Endometrial microvascular endothelial cells (primary cell): ENCODE results near the gene TSSK1B. TPM values are rescaled to one million over a fixed set of nuclear protein-coding genes. Genes with fewer than 3 reads are reported as not detected.
"Not testable (repeated sequence)": the region's sequence is repeated elsewhere in the genome, so short reads cannot be mapped to it uniquely, and the experiment has no call there.

Source experiments
- in situ Hi-C: cut with HindIII; loops from 2 replicates; pipeline ENCODE4 v1.10.0; 2017; ENCODE audit warnings: low sequenced_read_pairs, low pct_unique_long_range_greater_than_20kb; ENCODE audit errors: inconsistent ontology term
- total RNA-seq: library from RNA; depleted of rRNA; stranded (reverse); fragments of >200 nt; gene quantifications from one replicate; pipeline ENCODE4 v1.2.3, GENCODE V29; 2015; ENCODE audit errors: inconsistent ontology term

The TSSK1B gene, protein sequence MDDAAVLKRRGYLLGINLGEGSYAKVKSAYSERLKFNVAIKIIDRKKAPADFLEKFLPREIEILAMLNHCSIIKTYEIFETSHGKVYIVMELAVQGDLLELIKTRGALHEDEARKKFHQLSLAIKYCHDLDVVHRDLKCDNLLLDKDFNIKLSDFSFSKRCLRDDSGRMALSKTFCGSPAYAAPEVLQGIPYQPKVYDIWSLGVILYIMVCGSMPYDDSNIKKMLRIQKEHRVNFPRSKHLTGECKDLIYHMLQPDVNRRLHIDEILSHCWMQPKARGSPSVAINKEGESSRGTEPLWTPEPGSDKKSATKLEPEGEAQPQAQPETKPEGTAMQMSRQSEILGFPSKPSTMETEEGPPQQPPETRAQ
- total RNA-seq: not detected

DNA sequence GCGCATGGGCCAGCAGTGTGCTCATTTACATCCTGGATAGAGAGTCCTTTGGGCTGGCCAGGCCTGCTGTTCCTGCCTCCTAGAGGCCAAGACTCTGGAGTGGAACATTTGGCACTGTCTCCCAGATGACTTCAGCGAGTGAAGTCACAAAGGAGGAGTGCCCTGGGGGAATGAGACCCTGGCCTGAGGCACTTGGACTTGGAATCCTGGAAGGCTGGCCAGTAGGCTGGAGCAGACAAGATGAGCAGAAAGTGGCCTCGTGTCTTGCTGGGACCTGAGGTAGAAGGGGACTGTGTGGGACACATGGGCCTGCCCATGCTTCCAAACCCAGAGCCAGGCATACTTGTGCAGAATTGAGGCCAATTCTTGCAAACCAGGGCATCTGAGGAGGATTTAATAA, at the start of gene TSSK1B:
Gene TSSK1B (minus strand): TSS at position 101 of the 400 bp plus-strand sequence. CDS start 150 bp downstream, outside the sequence.
- in situ Hi-C loops: no loop called here

DNA sequence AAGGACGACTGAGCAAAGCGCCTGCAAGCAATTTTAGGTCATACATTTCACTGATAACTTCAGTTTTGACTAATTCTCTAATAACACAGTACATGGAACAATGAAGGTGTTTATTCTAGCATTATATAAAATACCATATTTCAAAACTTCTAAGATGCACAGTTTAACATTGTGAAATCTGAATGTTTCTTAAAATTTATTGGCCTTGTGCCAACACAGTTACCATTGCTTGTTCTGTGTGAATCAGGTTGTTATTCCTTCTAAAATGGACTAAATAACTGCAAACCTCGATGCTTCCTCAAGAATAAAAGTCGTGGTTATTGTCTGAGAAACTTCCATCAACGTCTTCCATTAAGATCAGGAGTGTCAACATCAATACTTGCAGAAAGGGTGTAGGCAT, 45.5 kb upstream of the TSSK1B start:
- in situ Hi-C loops: no loop called here

DNA sequence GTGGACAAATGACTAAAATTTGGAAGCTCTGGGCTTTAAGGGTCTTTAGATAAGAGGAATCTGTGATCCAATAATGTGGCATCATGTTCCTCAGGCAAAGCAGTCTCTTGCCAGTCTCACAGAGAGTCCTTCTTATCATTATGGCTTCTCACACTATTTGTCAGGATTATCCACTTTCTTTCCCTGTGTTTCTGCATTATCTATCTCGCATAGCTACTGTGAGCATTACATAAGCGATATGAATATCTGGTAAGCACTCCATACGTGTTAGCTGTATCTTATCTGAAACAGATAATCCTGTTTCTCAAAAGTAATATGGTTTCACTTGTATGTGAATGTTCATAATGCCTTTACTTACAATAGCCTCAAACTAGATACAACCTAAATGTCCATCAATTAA, 43.9 kb upstream of the TSSK1B start:
- in situ Hi-C loops: no loop called here

DNA sequence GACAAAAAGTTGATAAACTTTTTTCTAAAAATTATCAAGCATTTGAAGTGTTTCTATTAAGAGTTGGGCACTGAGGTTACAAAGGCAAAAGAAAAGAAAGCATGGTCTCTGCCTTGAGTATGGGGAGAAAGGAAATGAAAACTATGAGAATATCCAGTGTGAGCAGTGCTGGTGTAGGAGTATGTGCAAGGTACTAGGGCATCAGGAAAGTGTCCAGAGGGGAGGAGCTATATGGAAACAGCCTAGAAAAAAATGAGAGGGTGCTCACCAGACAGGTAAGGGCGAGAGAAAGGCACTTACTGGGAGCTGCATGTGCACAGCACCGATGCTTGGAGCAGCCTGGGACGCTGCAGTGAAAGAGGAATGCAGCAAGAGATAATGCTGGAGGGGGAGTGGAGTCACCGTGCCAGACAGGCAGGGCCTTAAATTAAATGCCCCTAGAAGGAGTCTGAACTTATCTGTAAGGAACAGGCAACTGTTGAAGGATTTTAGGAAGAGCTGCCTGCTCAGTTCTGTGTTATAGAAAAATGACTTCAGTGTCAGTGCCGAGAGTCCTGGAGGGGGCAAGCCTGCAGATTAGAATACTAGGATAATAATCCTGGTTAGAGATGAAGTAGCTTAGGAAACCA, 39.4 kb upstream of the TSSK1B start:
- in situ Hi-C loops: no loop called here

DNA sequence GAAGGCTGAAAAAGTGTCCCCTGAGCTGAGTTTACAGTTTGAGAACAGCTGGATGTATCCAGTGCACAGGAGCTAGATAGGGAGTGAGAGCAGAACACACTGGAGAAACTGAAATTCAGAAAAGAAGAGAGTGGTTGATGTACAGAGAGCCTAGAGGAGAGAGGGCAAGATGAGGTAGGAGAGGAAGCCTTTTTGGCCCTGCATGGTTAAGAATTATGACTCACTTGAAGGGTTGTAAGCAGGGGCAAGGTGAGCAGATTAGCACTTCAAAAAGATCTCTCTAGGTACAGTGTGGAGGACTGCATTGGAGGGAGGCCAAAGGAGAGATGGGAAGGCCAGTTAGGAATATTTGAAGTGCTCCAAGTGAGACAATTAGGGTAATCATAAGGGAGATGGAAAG, 28.2 kb upstream of the TSSK1B start:
- in situ Hi-C loops: no loop called here

DNA sequence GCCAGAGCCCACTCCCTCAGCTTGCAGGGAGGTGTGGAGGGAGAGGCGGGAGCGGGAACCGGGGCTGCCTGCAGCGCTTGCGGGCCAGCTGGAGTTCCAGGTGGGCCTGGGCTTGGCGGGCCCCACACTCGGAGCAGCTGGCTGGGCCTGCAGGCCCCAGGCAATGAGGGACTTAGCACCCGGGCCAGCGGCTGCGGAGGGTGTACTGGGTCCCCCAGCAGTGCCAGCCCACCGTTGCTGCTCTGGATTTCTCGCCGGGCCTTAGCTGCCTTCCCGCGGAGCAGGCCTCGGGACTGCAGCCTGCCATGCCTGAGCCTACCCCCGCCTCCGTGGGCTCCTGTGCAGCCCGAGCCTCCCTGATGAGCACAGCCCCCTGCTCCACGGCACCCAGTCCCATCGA, 22.3 kb upstream of the TSSK1B start:
- in situ Hi-C loops: not testable (repeated sequence)

DNA sequence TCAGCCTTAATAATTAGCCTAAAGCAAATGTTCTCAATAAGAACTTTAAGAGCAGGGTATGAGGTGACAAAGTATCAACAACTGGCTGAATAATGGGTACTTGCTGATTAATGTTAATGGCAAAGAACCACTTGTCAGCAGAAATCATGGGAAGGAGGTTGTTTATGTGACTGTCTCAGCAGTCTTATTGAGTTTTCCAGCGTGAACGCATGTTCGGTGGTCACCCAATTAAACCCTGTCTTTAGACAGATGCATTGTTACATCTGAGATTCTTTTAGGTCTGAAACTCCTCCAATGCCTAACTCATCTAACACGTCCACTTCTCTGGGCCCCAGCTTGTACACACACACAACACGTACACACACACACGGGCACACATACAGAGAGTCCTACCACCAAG, 18.2 kb upstream of the TSSK1B start:
- in situ Hi-C loops: no loop called here

DNA sequence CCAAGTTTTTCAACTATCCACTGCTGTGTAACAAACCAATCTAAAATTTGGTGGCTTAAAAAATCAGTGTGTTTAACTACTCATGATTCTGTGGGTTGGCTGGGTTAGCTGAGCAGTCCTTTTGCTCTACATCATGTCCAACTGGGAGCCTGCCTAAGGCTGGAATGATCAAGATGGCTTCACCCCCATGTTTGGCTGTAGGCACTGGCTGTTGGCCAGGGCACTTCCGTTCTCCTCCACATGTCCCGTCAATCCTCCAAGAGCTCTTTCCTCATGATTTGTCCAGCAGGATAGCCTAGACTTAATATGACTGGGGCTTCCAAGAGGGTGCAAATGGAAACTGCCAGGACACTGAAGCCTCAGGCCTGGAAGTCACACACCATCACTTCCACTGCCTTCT, 17.0 kb upstream of the TSSK1B start:
- in situ Hi-C loops: no loop called here

DNA sequence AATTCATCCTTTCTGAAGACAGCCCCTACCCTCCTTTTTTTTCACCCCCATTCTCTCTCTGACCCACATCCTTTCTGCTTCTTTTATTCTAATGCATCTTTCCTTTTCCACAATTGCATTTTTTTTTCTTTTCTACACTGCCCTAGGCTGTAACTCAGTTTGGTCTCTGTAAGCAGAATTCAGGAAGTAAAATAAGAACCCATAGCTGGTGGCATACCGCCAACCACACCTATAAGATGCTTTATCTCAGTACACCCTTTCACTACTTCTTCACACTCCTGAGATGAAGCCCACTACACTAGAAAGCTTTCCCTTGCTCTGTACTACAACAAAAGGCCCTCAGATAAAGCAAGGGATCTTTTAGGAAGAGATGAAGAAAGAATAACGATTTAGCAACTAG, 16.1 kb upstream of the TSSK1B start:
- in situ Hi-C loops: no loop called here

DNA sequence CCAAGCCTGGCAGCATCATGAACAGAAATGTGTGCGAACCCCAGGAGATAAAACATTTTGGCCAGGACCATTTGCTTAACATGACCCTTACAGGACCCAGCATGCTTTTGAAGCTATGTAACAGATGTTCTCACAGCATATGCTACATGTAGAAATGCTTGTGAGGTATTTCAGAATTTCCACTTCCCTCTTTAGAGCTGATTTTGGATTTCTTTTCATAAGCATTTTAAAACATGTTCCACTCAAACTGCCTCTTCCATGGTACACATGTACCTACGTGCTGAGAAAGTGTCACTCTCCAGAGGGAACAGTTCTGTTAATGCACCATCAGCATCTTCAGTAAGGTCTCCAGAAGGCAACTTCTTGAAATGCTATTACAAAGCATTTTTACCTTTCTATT, 15.7 kb upstream of the TSSK1B start:
- in situ Hi-C loops: no loop called here

DNA sequence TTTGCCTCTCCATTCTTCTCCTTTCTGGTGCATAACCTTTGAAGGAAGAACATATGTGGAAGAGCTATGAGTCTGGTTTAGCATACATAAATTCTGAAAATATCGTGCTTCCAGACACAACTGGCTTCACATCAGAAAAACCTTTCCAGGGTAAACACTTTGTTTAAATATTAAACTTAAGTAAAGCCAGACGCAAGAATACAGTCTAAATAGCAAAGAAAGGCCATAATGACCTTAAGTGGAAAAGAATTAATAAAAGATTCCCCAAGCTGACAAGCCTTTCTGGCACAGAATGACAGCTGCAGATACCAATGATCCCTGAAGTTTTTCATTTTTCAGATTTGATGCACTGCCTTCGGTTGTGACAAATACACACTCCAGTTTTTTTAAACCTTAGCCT, 13.5 kb upstream of the TSSK1B start:
- in situ Hi-C loops: no loop called here

DNA sequence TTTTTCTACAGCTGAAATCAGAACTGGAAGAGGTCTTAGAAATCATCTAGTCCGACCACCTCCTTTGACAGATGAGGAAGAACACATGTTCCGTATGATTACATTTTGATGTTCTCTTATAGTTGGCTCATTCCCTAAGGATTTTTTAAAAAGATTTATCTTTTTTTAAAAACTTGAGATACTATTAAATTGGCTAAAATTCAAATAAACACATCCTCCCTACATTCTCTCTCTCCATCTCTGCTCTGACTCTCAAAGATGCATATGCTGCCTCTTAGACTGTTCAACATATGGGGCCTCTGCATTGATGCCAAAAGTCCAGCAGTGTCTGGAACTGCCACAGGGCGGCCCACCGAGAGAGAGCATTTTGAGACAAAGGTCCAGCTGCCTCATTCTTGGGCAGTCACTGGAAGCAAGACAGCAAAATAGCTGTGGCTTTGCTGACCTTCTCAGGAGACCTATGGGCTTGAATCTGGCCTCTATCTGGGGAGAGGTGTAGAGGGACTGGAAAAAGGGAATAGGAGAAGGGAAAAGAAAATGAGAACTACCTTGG, 12.8 kb upstream of the TSSK1B start:
- in situ Hi-C loops: no loop called here

DNA sequence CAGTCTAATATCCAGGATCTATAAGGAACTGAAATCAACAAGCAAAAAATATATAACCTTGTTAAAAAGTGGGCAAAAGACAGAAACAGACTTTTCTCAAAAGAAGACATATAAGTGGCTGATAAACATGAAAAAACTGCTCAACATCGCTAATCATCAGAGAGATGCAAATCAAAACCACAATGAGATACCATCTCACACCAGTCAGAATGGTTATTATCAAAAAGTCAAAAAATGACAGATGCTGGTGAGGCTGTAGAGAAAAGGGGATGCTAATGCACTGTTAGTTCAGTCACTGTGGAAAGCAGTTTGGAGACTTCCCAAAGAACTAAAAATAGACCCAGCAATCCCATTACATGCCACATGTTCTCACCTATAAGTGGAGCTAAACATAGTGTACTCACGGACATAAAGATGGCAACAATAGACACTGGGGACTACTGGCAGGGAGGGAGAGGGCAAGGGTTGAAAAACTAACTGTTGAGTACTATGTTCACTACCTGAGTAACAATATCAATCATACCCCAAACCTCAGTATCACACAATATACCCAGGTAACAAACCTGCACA, 11.7 kb upstream of the TSSK1B start:
- in situ Hi-C loops: no loop called here

DNA sequence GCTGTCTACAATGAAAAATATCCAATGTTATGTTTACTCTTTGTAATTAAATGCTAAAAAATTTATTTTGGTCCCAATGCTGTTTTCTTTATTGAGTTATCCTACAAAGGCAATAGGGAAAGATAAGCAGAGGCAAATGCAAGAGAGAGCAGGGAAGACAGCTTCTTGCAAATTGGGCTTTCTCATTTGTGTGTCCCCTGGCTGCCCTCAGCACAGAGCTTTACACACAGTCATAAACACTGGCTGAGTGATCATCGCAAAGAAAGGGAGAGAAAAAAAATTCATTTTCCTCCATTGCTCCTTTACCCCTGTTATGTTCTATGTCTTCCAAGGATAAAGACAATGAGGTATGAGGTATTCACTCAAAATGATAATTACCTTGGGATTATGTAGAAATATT, 2.3 kb upstream of the TSSK1B start:
- in situ Hi-C loops: no loop called here

DNA sequence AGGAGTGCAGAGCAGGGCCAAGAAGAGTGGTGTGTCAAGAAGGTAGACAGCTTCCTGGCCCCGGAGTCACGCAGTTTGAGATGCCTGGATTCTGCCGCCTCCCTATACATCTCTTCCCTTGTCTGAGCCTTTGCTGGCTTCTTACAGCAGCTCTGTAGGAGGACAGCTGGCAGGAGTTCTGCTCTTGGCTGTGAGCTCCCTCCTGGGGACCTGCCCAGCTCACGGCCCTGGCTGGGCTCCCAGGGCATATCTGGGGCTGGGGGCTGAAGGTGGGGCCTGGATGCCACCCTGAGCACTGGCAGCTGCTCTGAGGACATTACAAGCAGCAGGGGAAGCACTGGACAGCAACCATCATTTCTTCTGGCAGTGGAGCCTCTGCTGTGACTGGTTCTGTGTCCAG, 786 bp upstream of the TSSK1B start:
- in situ Hi-C loops: no loop called here

DNA sequence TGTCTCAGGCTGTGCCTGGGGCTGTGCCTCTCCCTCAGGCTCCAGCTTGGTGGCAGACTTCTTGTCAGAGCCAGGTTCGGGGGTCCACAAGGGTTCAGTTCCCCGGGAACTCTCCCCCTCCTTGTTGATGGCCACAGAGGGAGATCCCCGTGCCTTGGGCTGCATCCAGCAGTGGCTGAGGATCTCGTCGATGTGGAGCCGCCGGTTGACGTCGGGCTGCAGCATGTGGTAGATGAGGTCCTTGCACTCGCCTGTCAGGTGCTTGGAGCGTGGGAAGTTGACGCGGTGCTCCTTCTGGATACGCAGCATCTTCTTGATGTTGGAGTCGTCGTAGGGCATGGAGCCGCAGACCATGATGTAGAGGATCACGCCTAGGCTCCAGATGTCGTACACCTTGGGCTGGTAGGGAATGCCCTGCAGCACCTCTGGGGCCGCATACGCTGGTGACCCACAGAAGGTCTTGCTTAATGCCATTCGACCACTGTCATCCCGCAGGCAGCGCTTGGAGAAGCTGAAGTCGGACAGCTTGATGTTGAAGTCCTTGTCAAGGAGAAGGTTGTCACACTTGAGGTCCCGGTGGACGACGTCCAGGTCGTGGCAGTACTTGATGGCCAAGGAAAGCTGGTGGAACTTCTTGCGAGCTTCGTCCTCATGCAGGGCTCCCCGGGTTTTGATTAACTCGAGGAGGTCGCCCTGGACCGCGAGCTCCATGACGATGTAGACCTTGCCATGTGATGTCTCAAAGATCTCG, 752 bp downstream of the TSSK1B start:
- in situ Hi-C loops: no loop called here

DNA sequence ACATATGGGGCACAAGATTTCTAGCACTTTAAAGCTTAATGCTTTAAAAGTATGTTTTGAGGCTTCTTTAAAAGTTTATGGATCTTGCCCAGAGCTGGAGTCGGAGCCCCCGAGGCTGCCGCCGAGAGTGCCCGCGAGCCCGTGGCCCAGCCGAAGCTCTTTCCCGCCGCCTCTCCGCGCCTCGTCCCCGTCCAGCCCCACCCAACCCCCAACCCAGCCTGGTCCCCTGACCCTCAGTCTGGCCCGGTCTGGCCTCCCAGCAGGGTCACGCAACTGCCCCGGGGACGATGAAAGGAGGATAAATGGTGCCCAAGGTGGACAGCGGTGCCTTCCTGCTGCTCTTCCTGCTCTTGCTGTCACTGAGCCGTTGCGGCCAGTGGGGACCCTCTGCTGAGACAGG, 1.7 kb downstream of the TSSK1B start:
- in situ Hi-C loops: no loop called here

DNA sequence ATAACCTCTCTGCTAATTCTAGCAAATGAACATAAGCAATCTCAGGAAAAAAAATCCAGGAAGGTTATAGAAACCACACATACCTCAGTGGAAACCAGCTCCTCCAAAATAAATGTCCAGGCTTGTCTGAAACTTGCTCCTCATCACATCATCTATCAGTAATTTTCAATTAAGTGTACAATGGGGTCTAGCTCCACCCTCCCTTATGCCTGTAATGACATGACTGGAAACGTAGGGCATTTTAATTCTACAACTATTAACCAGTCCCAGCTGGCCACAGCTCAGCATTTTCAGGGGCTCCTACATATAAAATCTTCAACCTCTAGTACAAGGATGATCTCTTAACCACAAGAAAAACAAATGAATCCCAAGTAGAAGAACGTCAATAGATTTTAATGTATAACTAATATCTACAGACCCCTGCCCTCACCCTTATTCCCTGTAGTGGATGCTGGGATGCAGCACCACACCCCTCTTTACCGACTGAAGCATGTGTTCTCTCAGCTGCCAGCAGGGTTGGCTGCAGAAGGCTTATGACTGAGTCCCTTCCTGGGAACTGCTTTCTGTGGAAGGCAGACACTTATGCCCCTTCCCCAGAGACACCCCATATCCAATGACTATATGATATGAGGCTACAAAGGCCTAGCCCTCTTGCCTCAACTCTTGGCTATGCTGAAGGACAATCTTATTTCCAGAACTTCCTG, 6.8 kb downstream of the TSSK1B start:
- in situ Hi-C loops: no loop called here

DNA sequence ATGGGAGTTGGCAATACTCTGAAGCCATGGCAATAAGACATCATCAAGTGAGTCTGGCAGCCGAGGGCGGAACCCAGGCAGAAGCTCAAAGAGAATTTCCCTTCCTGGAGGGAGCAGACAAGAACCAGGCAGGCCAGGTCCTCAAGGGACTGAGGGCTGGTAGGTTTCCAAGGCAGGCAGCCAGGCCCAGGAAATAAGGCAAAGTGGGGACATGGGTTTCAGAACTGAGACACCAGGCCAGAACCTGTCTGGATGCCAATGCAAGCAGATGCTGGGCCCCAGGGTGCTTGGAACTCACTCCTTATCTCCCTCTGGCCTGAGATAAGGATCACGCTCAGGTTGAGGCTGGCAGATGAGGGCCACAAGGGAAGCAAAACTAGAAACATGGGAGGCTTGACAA, 8.9 kb downstream of the TSSK1B start:
- in situ Hi-C loops: no loop called here
